Osteoblast (primary cell): ENCODE data around the gene SNED1. TPM values are rescaled to one million over a fixed set of nuclear protein-coding genes. Genes with fewer than 3 reads are reported as not detected.

Experiments
- DNase-seq: peaks from one replicate; pipeline ENCODE4 v3.0.0; 2011; ENCODE audit warnings: low spot score, mixed read lengths; ENCODE audit not compliant: insufficient read length; ENCODE audit errors: missing footprints
- H2AFZ ChIP-seq: 2 replicates; pipeline ENCODE4 v1.6.0; 2011; ENCODE audit warnings: mild to moderate bottlenecking, low read length
- H3K27ac ChIP-seq: 2 replicates; pipeline ENCODE4 v1.5.1; 2011; ENCODE audit warnings: mild to moderate bottlenecking, low read depth, low read length, moderate library complexity
- H3K27me3 ChIP-seq: 2 replicates; pipeline ENCODE4 v1.6.0; 2012; ENCODE audit warnings: mild to moderate bottlenecking, control low read depth, inconsistent platforms, low read length, moderate library complexity; ENCODE audit not compliant: insufficient read depth
- H3K36me3 ChIP-seq: 2 replicates; pipeline ENCODE4 v1.5.1; 2011; ENCODE audit warnings: mild to moderate bottlenecking, low read length, control low read depth, moderate library complexity; ENCODE audit not compliant: insufficient read depth
- H3K4me1 ChIP-seq: 2 replicates; pipeline ENCODE4 v1.5.1; 2011; ENCODE audit warnings: mild to moderate bottlenecking, low read length, control low read depth, moderate library complexity; ENCODE audit not compliant: insufficient read depth
- H3K4me2 ChIP-seq: 2 replicates; pipeline ENCODE4 v1.6.0; 2011; ENCODE audit warnings: mild to moderate bottlenecking, low read length; ENCODE audit not compliant: insufficient read depth
- H3K4me3 ChIP-seq: fragments of 200-600 bp; sonication (generic); 3 replicates; pipeline ENCODE4 v1.5.1; 2012; ENCODE audit warnings: mild to moderate bottlenecking, low read length, inconsistent platforms; ENCODE audit not compliant: insufficient read depth
- H3K79me2 ChIP-seq: 2 replicates; pipeline ENCODE4 v1.6.0; 2012; ENCODE audit warnings: mild to moderate bottlenecking, low read length, control low read depth, inconsistent platforms; ENCODE audit not compliant: insufficient read depth
- H3K9me3 ChIP-seq: 2 replicates; pipeline ENCODE4 v1.5.1; 2011; ENCODE audit warnings: low read depth, low read length, control low read depth
- H4K20me1 ChIP-seq: 2 replicates; pipeline ENCODE4 v1.6.0; 2012; ENCODE audit warnings: mild to moderate bottlenecking, low read length, control low read depth; ENCODE audit not compliant: insufficient read depth
- CTCF ChIP-seq: IDR thresholded peaks from 2 replicates; pipeline ENCODE4 v1.5.1; 2011; ENCODE audit warnings: mild to moderate bottlenecking, low read depth, low read length, moderate library complexity; ENCODE audit errors: extremely low read depth
- total RNA-seq: library from RNA; depleted of rRNA; stranded (reverse); fragments of >200 nt; gene quantifications from 2 replicates; pipeline ENCODE4 v1.2.3, GENCODE V29; 2012

The SNED1 gene
- total RNA-seq, 1 donor: 94.8 TPM

GRCh38 chr2:240997141-240997855 lies 1.1 kb upstream of the SNED1 start:
- DNase-seq: peak; percentile 91
- Histone ChIP-seq H3K4me1 (peaks cover 13% of the 10 kb centered on the region), H3K36me3 (peaks cover 16% of the 10 kb centered on the region), H3K4me3 (peak overlapping the region; percentile 78), H3K79me2 (peaks cover 8% of the 10 kb centered on the region), H3K27me3 (no peaks in the 10 kb centered on the region), H3K9me3 (no peaks in the 10 kb centered on the region), H3K27ac (no peak overlapping the region), H3K4me2 (peak overlapping the region; percentile 82), H2AFZ (no peak overlapping the region), H4K20me1 (peaks cover 26% of the 10 kb centered on the region)
- no peak for TF ChIP-seq CTCF

- TF ChIP-seq CTCF: no peak
- H3K27me3 ChIP-seq: no peaks in the 10 kb centered on the region
- peaks cover 10% of the 10 kb centered on the region for H3K4me1 ChIP-seq
- no peak overlapping the region for H3K27ac ChIP-seq
- H2AFZ ChIP-seq: no peak overlapping the region
- H3K9me3 ChIP-seq: peaks cover 5% of the 10 kb centered on the region
- peak overlapping the region; percentile 78 for H3K4me3 ChIP-seq
- H3K4me2 ChIP-seq: peak overlapping the region; percentile 61
- H3K36me3 ChIP-seq: peaks cover 23% of the 10 kb centered on the region
- peaks cover 15% of the 10 kb centered on the region for H3K79me2 ChIP-seq
- DNase-seq: no peak
- peaks cover 35% of the 10 kb centered on the region for H4K20me1 ChIP-seq
These were observed 232 bp downstream of the SNED1 start for GRCh38 chr2:240998706-240998994.

- Histone ChIP-seq H3K79me2 (peaks cover 20% of the 10 kb centered on the region), H4K20me1 (peaks cover 39% of the 10 kb centered on the region), H3K27me3 (no peaks in the 10 kb centered on the region), H3K9me3 (peaks cover 9% of the 10 kb centered on the region), H3K27ac (no peak overlapping the region), H3K4me3 (peak overlapping the region; percentile 78), H3K4me1 (peaks cover 10% of the 10 kb centered on the region), H3K4me2 (peak overlapping the region; percentile 68), H2AFZ (no peak overlapping the region), H3K36me3 (peaks cover 28% of the 10 kb centered on the region)
- DNase-seq: peak; percentile 94
- no peak for TF ChIP-seq CTCF
These were observed 775 bp downstream of the SNED1 start for GRCh38 chr2:240998995-240999791.

GRCh38 chr2:240999873-241000541 lies 1.6 kb downstream of the SNED1 start:
- DNase-seq: peak; percentile 78
- H3K36me3 ChIP-seq: peaks cover 28% of the 10 kb centered on the region
- peak overlapping the region; percentile 78 for H3K4me3 ChIP-seq
- peaks cover 10% of the 10 kb centered on the region for H3K4me1 ChIP-seq
- H3K27me3 ChIP-seq: no peaks in the 10 kb centered on the region
- H3K27ac ChIP-seq: no peak overlapping the region
- peaks cover 9% of the 10 kb centered on the region for H3K9me3 ChIP-seq
- H3K79me2 ChIP-seq: peaks cover 20% of the 10 kb centered on the region
- TF ChIP-seq CTCF: no peak
- peaks cover 39% of the 10 kb centered on the region for H4K20me1 ChIP-seq
- H2AFZ ChIP-seq: no peak overlapping the region
- H3K4me2 ChIP-seq: peak overlapping the region; percentile 68
